Neural progenitor cell (in vitro differentiated cells): ENCODE data around the gene ANKRD13D. TPM values are rescaled to one million over a fixed set of nuclear protein-coding genes. Genes with fewer than 3 reads are reported as not detected.

ENCODE experiments used
- DNase-seq: peaks from one replicate; pipeline ENCODE4 v3.0.0-alpha.2; 2016; ENCODE audit warnings: low spot score
- H2AFZ ChIP-seq: fragments of 200-600 bp; sonication (generic); replicated peaks from 2 replicates; pipeline ENCODE4 v1.6.1; 2016; ENCODE audit warnings: antibody characterized with exemption
- H3F3A ChIP-seq: fragments of 200-600 bp; sonication (generic); 2 replicates; pipeline ENCODE4 v1.6.1; 2016; ENCODE audit warnings: antibody characterized with exemption, low read depth
- H3K27ac ChIP-seq: fragments of 200-600 bp; sonication (generic); 2 replicates; pipeline ENCODE4 v1.5.1; 2016; ENCODE audit warnings: mild to moderate bottlenecking
- H3K27me3 ChIP-seq: fragments of 200-600 bp; sonication (generic); 2 replicates; pipeline ENCODE4 v1.6.1; 2016; ENCODE audit warnings: mild to moderate bottlenecking, moderate library complexity
- H3K36me3 ChIP-seq: fragments of 200-600 bp; sonication (generic); 2 replicates; pipeline ENCODE4 v1.5.1; 2016
- H3K4me1 ChIP-seq: fragments of 200-600 bp; sonication (generic); 2 replicates; pipeline ENCODE4 v1.6.1; 2016; ENCODE audit warnings: mixed run types
- H3K4me2 ChIP-seq: fragments of 200-600 bp; sonication (generic); 2 replicates; pipeline ENCODE4 v1.6.1; 2016
- H3K4me3 ChIP-seq: fragments of 200-600 bp; sonication (generic); 2 replicates; pipeline ENCODE4 v1.5.1; 2016
- H3K79me2 ChIP-seq: fragments of 200-600 bp; sonication (generic); 2 replicates; pipeline ENCODE4 v1.6.1; 2016; ENCODE audit warnings: low read depth
- H3K9ac ChIP-seq: fragments of 200-600 bp; sonication (generic); 2 replicates; pipeline ENCODE4 v1.6.1; 2016
- H3K9me3 ChIP-seq: fragments of 200-600 bp; sonication (generic); 2 replicates; pipeline ENCODE4 v1.5.1; 2016; ENCODE audit warnings: low read depth
- H4K20me1 ChIP-seq: fragments of 200-600 bp; sonication (generic); 2 replicates; pipeline ENCODE4 v1.6.1; 2016; ENCODE audit warnings: low read depth
- H3K27ac Mint-ChIP-seq: 3 replicates; pipeline ENCODE4 v1.8.0; 2021; ENCODE audit warnings: mixed read lengths
- H3K27me3 Mint-ChIP-seq: 2 replicates; pipeline ENCODE4 v1.8.0; 2022; ENCODE audit warnings: low read depth, mild to moderate bottlenecking, inconsistent platforms, moderate library complexity, mixed read lengths; ENCODE audit not compliant: insufficient read depth
- H3K36me3 Mint-ChIP-seq: 3 replicates; pipeline ENCODE4 v1.8.0; 2021; ENCODE audit warnings: mixed read lengths
- H3K4me1 Mint-ChIP-seq: 3 replicates; pipeline ENCODE4 v1.8.0; 2021; ENCODE audit warnings: mixed read lengths
- H3K4me3 Mint-ChIP-seq: 3 replicates; pipeline ENCODE4 v1.8.0; 2021; ENCODE audit warnings: mild to moderate bottlenecking, moderate library complexity, mixed read lengths
- H3K9me3 Mint-ChIP-seq: 3 replicates; pipeline ENCODE4 v1.8.0; 2020; ENCODE audit warnings: mixed read lengths
- CTCF ChIP-seq: fragments of 200-600 bp; sonication (generic); IDR thresholded peaks from 2 replicates; pipeline ENCODE4 v1.5.1; 2017; ENCODE audit warnings: antibody characterized with exemption, mild to moderate bottlenecking
- EZH2 ChIP-seq: fragments of 200-600 bp; sonication (generic); IDR thresholded peaks from 2 replicates; pipeline ENCODE4 v1.6.1; 2017; ENCODE audit warnings: antibody characterized with exemption, mild to moderate bottlenecking, moderate library complexity
- EZH2phosphoT487 ChIP-seq: fragments of 200-600 bp; sonication (generic); IDR thresholded peaks from 2 replicates; pipeline ENCODE4 v1.6.1; 2017; ENCODE audit warnings: antibody characterized with exemption
- total RNA-seq: library from RNA; depleted of rRNA; stranded (reverse); fragments of >200 nt; gene quantifications from 2 replicates; pipeline ENCODE4 v1.2.3, GENCODE V29; 2015; ENCODE audit warnings: low replicate concordance

The ANKRD13D gene
- total RNA-seq, 1 donor from 2014 or later = 21.0 TPM

GRCh38 chr11:67254798-67255197, 34.3 kb upstream of the ANKRD13D start:
- H3K4me1 Mint-ChIP-seq = no peaks in the 10 kb centered on the region
- no peak overlapping the region for H3K4me3 ChIP-seq
- H3K79me2 ChIP-seq = no peaks in the 10 kb centered on the region
- peaks cover 25% of the 10 kb centered on the region for H4K20me1 ChIP-seq
- H3K36me3 ChIP-seq = peaks cover 10% of the 10 kb centered on the region
- H3K9me3 Mint-ChIP-seq = no peaks in the 10 kb centered on the region
- no peak overlapping the region for H3K9ac ChIP-seq
- peaks cover 2% of the 10 kb centered on the region for H3K27me3 Mint-ChIP-seq
- no peaks in the 10 kb centered on the region for H3K9me3 ChIP-seq
- no peak overlapping the region for H3K4me3 Mint-ChIP-seq
- H3K27me3 ChIP-seq = no peaks in the 10 kb centered on the region
- H3F3A ChIP-seq = peaks cover 50% of the 10 kb centered on the region
- peaks cover 35% of the 10 kb centered on the region for H3K36me3 Mint-ChIP-seq
- TF ChIP-seq EZH2 (no peak), EZH2phosphoT487 (no peak), CTCF (no peak)
- DNase-seq = no peak
- H3K4me1 ChIP-seq = no peaks in the 10 kb centered on the region
- no peak overlapping the region for H2AFZ ChIP-seq
- H3K4me2 ChIP-seq = no peak overlapping the region
- no peak overlapping the region for H3K27ac ChIP-seq
- H3K27ac Mint-ChIP-seq = no peak overlapping the region

GRCh38 chr11:67255353-67255752, 33.8 kb upstream of the ANKRD13D start:
- Histone ChIP-seq H4K20me1 (peaks cover 25% of the 10 kb centered on the region), H3K36me3 (peaks cover 10% of the 10 kb centered on the region), H2AFZ (no peak overlapping the region), H3K27me3 (no peaks in the 10 kb centered on the region), H3K4me2 (no peak overlapping the region), H3K27ac (no peak overlapping the region), H3K9me3 (no peaks in the 10 kb centered on the region), H3K79me2 (no peaks in the 10 kb centered on the region), H3F3A (peaks cover 51% of the 10 kb centered on the region), H3K4me1 (no peaks in the 10 kb centered on the region), H3K9ac (no peak overlapping the region), H3K4me3 (no peak overlapping the region)
- Mint-ChIP-seq H3K4me1 (peaks cover under 1% of the 10 kb centered on the region), H3K36me3 (peaks cover 33% of the 10 kb centered on the region), H3K27me3 (peaks cover 2% of the 10 kb centered on the region), H3K27ac (no peak overlapping the region), H3K9me3 (no peaks in the 10 kb centered on the region), H3K4me3 (peak overlapping the region; percentile 5)
- no peak for TF ChIP-seq EZH2phosphoT487
- no peak for DNase-seq

DNA sequence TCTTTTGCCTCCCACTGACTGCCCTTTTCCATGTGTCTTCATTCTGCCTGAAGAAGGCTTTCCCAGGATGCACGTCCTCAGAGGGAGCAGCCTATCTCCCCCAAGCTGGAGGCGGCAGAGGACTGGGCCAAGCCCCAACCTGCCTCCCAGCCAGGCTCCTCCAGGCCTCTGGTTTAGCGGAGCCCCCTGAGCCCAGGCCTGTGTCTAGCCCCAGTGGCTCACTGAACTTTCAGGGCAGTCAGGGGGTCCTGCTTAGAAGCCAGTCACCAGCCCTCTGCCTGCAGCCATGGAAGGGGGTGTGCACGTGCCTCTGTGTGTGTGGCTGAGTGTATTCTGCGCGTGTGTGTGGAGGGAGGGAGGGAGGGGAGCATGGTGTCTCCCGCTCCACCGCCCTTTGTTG, 33.2 kb upstream of the ANKRD13D start:
- Mint-ChIP-seq H3K27ac (no peak overlapping the region), H3K36me3 (peaks cover 33% of the 10 kb centered on the region), H3K27me3 (peaks cover 2% of the 10 kb centered on the region), H3K4me1 (peaks cover 4% of the 10 kb centered on the region), H3K4me3 (peak overlapping the region; percentile 5), H3K9me3 (no peaks in the 10 kb centered on the region)
- Histone ChIP-seq H3K79me2 (no peaks in the 10 kb centered on the region), H2AFZ (no peak overlapping the region), H3K4me2 (no peak overlapping the region), H4K20me1 (peaks cover 24% of the 10 kb centered on the region), H3K4me1 (no peaks in the 10 kb centered on the region), H3K27ac (peak overlapping the region; percentile 29), H3K9me3 (no peaks in the 10 kb centered on the region), H3K27me3 (no peaks in the 10 kb centered on the region), H3K4me3 (no peak overlapping the region), H3K9ac (no peak overlapping the region), H3F3A (peaks cover 55% of the 10 kb centered on the region), H3K36me3 (peaks cover 10% of the 10 kb centered on the region)
- DNase-seq = no peak
- TF ChIP-seq EZH2 = no peak
- TF ChIP-seq EZH2phosphoT487 = no peak

DNA sequence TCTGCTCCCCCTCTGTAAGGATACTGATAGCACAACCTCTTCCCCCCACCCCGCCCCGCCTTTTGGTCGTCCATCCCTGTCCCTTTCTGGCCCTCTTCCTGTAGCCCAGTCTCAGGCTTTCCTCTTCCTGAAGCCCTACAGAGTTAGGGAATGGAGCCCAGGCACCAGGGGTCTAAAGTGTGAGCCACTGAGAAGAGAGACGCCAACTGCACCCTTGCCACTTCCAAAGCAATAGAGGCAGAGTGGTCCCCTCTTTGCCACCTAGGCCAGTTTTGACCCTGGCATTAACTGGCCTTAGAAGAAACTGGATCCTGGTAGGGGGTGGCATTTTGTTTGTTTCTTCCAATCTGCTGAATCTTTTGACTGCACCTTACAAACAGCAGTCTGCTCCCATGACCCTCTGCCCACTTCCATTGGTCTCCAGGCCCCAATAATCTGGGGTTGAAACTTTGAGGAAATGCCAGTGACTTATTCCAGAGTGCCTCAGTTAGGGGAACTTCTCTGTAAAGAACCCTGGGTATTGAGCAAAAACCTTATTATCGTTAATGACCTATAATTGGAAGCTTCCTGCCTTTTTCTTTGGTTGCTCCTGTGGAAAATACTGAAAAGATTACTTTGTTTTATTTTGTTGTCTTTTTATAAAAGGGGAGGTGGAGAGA, 32.5 kb upstream of the ANKRD13D start:
- DNase-seq = no peak
- Histone ChIP-seq H3K4me1 (no peaks in the 10 kb centered on the region), H3K27ac (no peak overlapping the region), H3K9ac (no peak overlapping the region), H3K36me3 (peaks cover 10% of the 10 kb centered on the region), H3K4me3 (no peak overlapping the region), H2AFZ (no peak overlapping the region), H3K27me3 (no peaks in the 10 kb centered on the region), H3F3A (peaks cover 63% of the 10 kb centered on the region), H3K79me2 (no peaks in the 10 kb centered on the region), H3K9me3 (no peaks in the 10 kb centered on the region), H3K4me2 (no peak overlapping the region), H4K20me1 (peaks cover 19% of the 10 kb centered on the region)
- no peak overlapping the region for H3K27ac Mint-ChIP-seq
- no peaks in the 10 kb centered on the region for H3K9me3 Mint-ChIP-seq
- TF ChIP-seq EZH2phosphoT487 = no peak
- no peak for TF ChIP-seq CTCF
- no peak for TF ChIP-seq EZH2
- peaks cover 2% of the 10 kb centered on the region for H3K27me3 Mint-ChIP-seq
- peaks cover 9% of the 10 kb centered on the region for H3K4me1 Mint-ChIP-seq
- no peak overlapping the region for H3K4me3 Mint-ChIP-seq
- H3K36me3 Mint-ChIP-seq = peaks cover 33% of the 10 kb centered on the region
